HEK293 (cell line): ENCODE results near the gene ABR.

Source experiments
- CTCF ChIA-PET: fragments of 350-600 bp; formaldehyde crosslinking; extraction: SDS; loops from one replicate; lab custom pipeline; 2021; ENCODE audit warnings: antibody characterized with exemption; lab: Yijun Ruan, JAX
- POLR2A ChIA-PET: fragments of 300-600 bp; formaldehyde crosslinking; extraction: SDS; loops from one replicate; lab custom pipeline; 2020; ENCODE audit warnings: antibody characterized with exemption, inconsistent platforms; lab: Yijun Ruan, JAX
- H3K27ac ChIP-seq: fragments of 200-500 bp; sonication (Bioruptor generic); 2 replicates; pipeline ENCODE4 v1.5.1; 2014; ENCODE audit warnings: low read depth, low read length, control low read depth, inconsistent platforms; ENCODE audit errors: extremely low read depth
- H3K36me3 ChIP-seq, 2 experiments: fragments of 200-500 bp in 1 of 2; sonication (Bioruptor generic) in 1 of 2; 1 replicate in 1 of 2; 2 replicates in 1 of 2; pipeline ENCODE4 v1.5.1; 2014 to 2017; ENCODE audit warnings: inconsistent platforms in 2 of 2, low read length in 2 of 2; ENCODE audit not compliant: control insufficient read depth in 2 of 2, insufficient read depth in 1 of 2
- H3K4me1 ChIP-seq: fragments of 200-500 bp; sonication (Bioruptor generic); 2 replicates; pipeline ENCODE4 v1.5.1; 2014; ENCODE audit warnings: mild to moderate bottlenecking, low read length, inconsistent platforms; ENCODE audit not compliant: control insufficient read depth, insufficient read depth
- H3K4me3 ChIP-seq: 2 replicates; pipeline ENCODE4 v1.5.1; 2011; ENCODE audit warnings: low read depth, mild to moderate bottlenecking, control low read depth, low read length, moderate library complexity
- H3K9me3 ChIP-seq: fragments of 200-500 bp; sonication (Bioruptor generic); 2 replicates; pipeline ENCODE4 v1.5.1; 2014; ENCODE audit warnings: low read depth, low read length, inconsistent platforms; ENCODE audit not compliant: control insufficient read depth, insufficient read depth
- BCL11B ChIP-seq: fragments of 450-650 bp; formaldehyde crosslinking; IDR thresholded peaks from 2 replicates; pipeline ENCODE4 v1.5.1; 2016; ENCODE audit warnings: low read depth, missing biosample characterization, missing genetic modification characterization
- GFI1B ChIP-seq: fragments of 450-650 bp; formaldehyde crosslinking; IDR thresholded peaks from 2 replicates; pipeline ENCODE4 v1.5.1; 2016; ENCODE audit warnings: missing biosample characterization, missing genetic modification characterization
- GLI4 ChIP-seq: fragments of 450-650 bp; formaldehyde crosslinking; IDR thresholded peaks from 2 replicates; pipeline ENCODE4 v1.5.1; 2016; ENCODE audit warnings: missing biosample characterization, missing genetic modification characterization
- KLF7 ChIP-seq: fragments of 450-650 bp; formaldehyde crosslinking; IDR thresholded peaks from 2 replicates; pipeline ENCODE4 v1.5.1; 2016; ENCODE audit warnings: missing biosample characterization, missing genetic modification characterization, borderline replicate concordance
- KLF8 ChIP-seq: fragments of 450-650 bp; formaldehyde crosslinking; IDR thresholded peaks from 2 replicates; pipeline ENCODE4 v1.5.1; 2016; ENCODE audit warnings: missing biosample characterization, missing genetic modification characterization
- ZNF133 ChIP-seq: fragments of 450-650 bp; formaldehyde crosslinking; IDR thresholded peaks from 2 replicates; pipeline ENCODE4 v1.5.1; 2016; ENCODE audit warnings: missing biosample characterization, missing genetic modification characterization
- ZNF16 ChIP-seq: fragments of 450-650 bp; formaldehyde crosslinking; IDR thresholded peaks from 2 replicates; pipeline ENCODE4 v1.5.1; 2016; ENCODE audit warnings: low read depth, missing biosample characterization, missing genetic modification characterization
- ZNF169 ChIP-seq: fragments of 450-650 bp; formaldehyde crosslinking; IDR thresholded peaks from 2 replicates; pipeline ENCODE4 v1.5.1; 2016; ENCODE audit warnings: missing biosample characterization, missing genetic modification characterization
- ZNF311 ChIP-seq: fragments of 450-650 bp; formaldehyde crosslinking; IDR thresholded peaks from 2 replicates; pipeline ENCODE4 v1.5.1; 2017; ENCODE audit warnings: missing biosample characterization, missing genetic modification characterization, borderline replicate concordance
- ZNF510 ChIP-seq: fragments of 450-650 bp; formaldehyde crosslinking; IDR thresholded peaks from 2 replicates; pipeline ENCODE4 v1.5.1; 2018; ENCODE audit warnings: mild to moderate bottlenecking, missing genetic modification characterization, missing biosample characterization; ENCODE audit not compliant: insufficient replicate concordance
- ZNF560 ChIP-seq: fragments of 450-650 bp; formaldehyde crosslinking; IDR thresholded peaks from 2 replicates; pipeline ENCODE4 v1.5.1; 2017; ENCODE audit warnings: missing biosample characterization, missing genetic modification characterization, borderline replicate concordance
- ZNF830 ChIP-seq: fragments of 450-650 bp; IDR thresholded peaks from 2 replicates; pipeline ENCODE4 v1.5.0; 2018; ENCODE audit warnings: missing biosample characterization, missing genetic modification characterization, low read depth, mild to moderate bottlenecking, moderate library complexity
- TF ChIP-seq, protein P1 (sequence below): fragments of 450-650 bp; formaldehyde crosslinking; IDR thresholded peaks from 2 replicates; pipeline ENCODE4 v1.5.1; 2016; ENCODE audit warnings: missing biosample characterization, missing genetic modification characterization
- TF ChIP-seq, protein P2 (sequence below): fragments of 450-650 bp; formaldehyde crosslinking; IDR thresholded peaks from 2 replicates; pipeline ENCODE4 v1.5.1; 2016; ENCODE audit warnings: missing biosample characterization, missing genetic modification characterization
- TF ChIP-seq, protein P3 (sequence below): fragments of 450-650 bp; formaldehyde crosslinking; IDR thresholded peaks from 2 replicates; pipeline ENCODE4 v1.5.1; 2016; ENCODE audit warnings: missing biosample characterization, missing genetic modification characterization, low read depth
- TF ChIP-seq, protein P4 (sequence below): fragments of 450-650 bp; formaldehyde crosslinking; IDR thresholded peaks from 2 replicates; pipeline ENCODE4 v1.5.1; 2016; ENCODE audit warnings: missing biosample characterization, missing genetic modification characterization
- TF ChIP-seq, protein P5 (sequence below): fragments of 450-650 bp; formaldehyde crosslinking; IDR thresholded peaks from 2 replicates; pipeline ENCODE4 v1.5.1; 2016; ENCODE audit warnings: missing biosample characterization, missing genetic modification characterization

ABR gene

DNA sequence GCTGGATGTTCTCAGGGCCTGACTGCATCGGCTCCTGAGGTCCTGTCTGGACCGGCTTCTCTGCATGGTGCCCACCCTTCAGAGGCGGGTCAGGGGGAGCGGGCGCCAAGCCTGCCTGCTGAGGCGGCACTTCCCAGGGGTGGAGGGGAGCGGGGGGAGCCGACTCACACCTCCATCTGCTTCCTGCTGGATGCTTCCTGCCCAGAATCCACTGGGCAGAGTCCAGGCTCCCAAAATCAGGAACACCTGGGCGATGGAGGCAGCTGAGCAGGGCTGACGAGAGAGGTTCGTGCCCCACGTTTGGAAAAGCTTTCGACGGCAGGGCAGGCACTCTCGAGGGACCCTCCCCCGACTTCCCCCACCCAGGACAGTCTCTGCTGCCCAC, 140.7 kb downstream of the ABR start (continued):
- TF ChIP-seq ZNF830 (tag by site-specific recombination) = no peak
- TF ChIP-seq ZNF16 = no peak
- TF ChIP-seq, all 188 proteins: peak for 0

DNA sequence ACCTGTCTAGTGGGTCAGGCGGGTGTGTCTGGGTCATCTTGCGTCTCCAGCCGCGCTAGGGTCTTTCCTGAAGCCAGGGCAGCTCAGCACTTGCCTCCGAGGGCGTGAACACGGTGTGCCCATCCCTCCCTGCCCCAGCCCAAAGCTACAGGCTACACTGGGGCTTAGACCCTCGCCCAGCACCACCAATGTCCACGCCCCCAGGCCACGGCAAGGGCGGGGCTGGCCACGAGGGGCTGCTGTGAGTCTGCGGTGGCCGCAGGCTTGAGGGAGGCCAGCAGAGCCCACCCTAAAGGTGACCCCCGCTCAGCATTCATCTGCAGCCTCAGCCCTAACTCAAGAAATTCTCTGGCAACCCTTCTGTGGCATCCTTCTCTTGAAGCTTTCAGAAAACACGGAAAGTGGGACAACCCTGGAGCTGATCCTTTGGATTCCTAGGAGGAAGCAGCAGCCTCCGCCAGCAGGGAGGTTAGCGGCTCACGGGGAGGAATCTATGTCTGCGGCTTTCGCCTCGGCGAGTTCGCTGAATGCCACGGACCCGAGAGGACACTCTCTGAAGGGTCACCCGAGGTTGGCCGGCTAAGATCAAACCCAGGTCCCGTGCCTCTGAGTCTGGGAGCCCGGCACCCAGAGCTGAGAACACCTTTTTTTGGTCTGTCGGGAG, 141.2 kb downstream of the ABR start:
- TF ChIP-seq, protein P1, sequence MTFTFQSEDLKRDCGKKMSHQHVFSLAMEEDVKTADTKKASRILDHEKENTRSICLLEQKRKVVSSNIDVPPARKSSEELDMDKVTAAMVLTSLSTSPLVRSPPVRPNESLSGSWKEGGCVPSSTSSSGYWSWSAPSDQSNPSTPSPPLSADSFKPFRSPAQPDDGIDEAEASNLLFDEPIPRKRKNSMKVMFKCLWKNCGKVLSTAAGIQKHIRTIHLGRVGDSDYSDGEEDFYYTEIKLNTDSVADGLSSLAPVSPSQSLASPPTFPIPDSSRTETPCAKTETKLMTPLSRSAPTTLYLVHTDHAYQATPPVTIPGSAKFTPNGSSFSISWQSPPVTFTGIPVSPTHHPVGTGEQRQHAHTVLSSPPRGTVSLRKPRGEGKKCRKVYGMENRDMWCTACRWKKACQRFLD = no peak
- TF ChIP-seq GFI1B = no peak
- TF ChIP-seq ZNF311 = no peak
- TF ChIP-seq KLF7 (tag by site-specific recombination) = no peak
- no peak for TF ChIP-seq ZNF133 (tag by site-specific recombination)
- TF ChIP-seq, protein P2, sequence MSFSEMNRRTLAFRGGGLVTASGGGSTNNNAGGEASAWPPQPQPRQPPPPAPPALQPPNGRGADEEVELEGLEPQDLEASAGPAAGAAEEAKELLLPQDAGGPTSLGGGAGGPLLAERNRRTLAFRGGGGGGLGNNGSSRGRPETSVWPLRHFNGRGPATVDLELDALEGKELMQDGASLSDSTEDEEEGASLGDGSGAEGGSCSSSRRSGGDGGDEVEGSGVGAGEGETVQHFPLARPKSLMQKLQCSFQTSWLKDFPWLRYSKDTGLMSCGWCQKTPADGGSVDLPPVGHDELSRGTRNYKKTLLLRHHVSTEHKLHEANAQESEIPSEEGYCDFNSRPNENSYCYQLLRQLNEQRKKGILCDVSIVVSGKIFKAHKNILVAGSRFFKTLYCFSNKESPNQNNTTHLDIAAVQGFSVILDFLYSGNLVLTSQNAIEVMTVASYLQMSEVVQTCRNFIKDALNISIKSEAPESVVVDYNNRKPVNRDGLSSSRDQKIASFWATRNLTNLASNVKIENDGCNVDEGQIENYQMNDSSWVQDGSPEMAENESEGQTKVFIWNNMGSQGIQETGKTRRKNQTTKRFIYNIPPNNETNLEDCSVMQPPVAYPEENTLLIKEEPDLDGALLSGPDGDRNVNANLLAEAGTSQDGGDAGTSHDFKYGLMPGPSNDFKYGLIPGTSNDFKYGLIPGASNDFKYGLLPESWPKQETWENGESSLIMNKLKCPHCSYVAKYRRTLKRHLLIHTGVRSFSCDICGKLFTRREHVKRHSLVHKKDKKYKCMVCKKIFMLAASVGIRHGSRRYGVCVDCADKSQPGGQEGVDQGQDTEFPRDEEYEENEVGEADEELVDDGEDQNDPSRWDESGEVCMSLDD = no peak
- no peak for TF ChIP-seq BCL11B (tag by site-specific recombination)
- TF ChIP-seq, protein P3, sequence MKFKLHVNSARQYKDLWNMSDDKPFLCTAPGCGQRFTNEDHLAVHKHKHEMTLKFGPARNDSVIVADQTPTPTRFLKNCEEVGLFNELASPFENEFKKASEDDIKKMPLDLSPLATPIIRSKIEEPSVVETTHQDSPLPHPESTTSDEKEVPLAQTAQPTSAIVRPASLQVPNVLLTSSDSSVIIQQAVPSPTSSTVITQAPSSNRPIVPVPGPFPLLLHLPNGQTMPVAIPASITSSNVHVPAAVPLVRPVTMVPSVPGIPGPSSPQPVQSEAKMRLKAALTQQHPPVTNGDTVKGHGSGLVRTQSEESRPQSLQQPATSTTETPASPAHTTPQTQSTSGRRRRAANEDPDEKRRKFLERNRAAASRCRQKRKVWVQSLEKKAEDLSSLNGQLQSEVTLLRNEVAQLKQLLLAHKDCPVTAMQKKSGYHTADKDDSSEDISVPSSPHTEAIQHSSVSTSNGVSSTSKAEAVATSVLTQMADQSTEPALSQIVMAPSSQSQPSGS (tag by site-specific recombination) = no peak
- no peak for TF ChIP-seq ZNF169
- no peak for TF ChIP-seq ZNF510 (tag by site-specific recombination)
- no peak for TF ChIP-seq KLF8 (tag by site-specific recombination)
- no peak for TF ChIP-seq GLI4 (tag by site-specific recombination)
- TF ChIP-seq, protein P4, sequence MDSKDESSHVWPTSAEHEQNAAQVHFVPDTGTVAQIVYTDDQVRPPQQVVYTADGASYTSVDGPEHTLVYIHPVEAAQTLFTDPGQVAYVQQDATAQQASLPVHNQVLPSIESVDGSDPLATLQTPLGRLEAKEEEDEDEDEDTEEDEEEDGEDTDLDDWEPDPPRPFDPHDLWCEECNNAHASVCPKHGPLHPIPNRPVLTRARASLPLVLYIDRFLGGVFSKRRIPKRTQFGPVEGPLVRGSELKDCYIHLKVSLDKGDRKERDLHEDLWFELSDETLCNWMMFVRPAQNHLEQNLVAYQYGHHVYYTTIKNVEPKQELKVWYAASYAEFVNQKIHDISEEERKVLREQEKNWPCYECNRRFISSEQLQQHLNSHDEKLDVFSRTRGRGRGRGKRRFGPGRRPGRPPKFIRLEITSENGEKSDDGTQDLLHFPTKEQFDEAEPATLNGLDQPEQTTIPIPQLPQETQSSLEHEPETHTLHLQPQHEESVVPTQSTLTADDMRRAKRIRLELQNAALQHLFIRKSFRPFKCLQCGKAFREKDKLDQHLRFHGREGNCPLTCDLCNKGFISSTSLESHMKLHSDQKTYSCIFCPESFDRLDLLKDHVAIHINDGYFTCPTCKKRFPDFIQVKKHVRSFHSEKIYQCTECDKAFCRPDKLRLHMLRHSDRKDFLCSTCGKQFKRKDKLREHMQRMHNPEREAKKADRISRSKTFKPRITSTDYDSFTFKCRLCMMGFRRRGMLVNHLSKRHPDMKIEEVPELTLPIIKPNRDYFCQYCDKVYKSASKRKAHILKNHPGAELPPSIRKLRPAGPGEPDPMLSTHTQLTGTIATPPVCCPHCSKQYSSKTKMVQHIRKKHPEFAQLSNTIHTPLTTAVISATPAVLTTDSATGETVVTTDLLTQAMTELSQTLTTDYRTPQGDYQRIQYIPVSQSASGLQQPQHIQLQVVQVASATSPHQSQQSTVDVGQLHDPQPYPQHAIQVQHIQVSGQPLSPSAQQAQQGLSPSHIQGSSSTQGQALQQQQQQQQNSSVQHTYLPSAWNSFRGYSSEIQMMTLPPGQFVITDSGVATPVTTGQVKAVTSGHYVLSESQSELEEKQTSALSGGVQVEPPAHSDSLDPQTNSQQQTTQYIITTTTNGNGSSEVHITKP (tag by site-specific recombination) = no peak
- TF ChIP-seq, protein P5, sequence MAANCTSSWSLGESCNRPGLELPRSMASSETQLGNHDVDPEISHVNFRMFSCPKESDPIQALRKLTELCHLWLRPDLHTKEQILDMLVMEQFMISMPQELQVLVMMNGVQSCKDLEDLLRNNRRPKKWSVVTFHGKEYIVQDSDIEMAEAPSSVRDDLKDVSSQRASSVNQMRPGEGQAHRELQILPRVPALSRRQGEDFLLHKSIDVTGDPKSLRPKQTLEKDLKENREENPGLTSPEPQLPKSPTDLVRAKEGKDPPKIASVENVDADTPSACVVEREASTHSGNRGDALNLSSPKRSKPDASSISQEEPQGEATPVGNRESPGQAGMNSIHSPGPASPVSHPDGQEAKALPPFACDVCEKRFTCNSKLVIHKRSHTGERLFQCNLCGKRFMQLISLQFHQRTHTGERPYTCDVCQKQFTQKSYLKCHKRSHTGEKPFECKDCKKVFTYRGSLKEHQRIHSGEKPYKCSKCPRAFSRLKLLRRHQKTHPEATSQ (tag by site-specific recombination) = no peak
- TF ChIP-seq ZNF560 = no peak
- H3K4me3 ChIP-seq = no peak overlapping the region
- H3K4me1 ChIP-seq = peaks cover 2% of the 10 kb centered on the region
- H3K9me3 ChIP-seq = no peaks in the 10 kb centered on the region
- ChIA-PET POLR2A (no interaction called here), CTCF (interaction anchor here (0.5 to 1.3 kb wide), 4 partner anchors 15 to 626 kb away, joined by 3 read pairs; partner anchors contain the start of gene TIMM22)
- H3K36me3 ChIP-seq = peaks cover 0 to 43% of the 10 kb centered on the region in 2 experiments; a peak in 2 of 3 replicates
- no peak overlapping the region for H3K27ac ChIP-seq
